GM21529 (cell line): ENCODE data around the gene SFTPA1.
"Not testable (repeated sequence)": the region's sequence is repeated elsewhere in the genome, so short reads cannot be mapped to it uniquely, and the experiment has no call there.

ENCODE experiments used
- ATAC-seq: cut with Tn5 transposase; IDR thresholded peaks from one replicate; pipeline ENCODE4 v1.9.1; 2021; ENCODE audit not compliant: unreplicated experiment

SFTPA1 gene

DNA sequence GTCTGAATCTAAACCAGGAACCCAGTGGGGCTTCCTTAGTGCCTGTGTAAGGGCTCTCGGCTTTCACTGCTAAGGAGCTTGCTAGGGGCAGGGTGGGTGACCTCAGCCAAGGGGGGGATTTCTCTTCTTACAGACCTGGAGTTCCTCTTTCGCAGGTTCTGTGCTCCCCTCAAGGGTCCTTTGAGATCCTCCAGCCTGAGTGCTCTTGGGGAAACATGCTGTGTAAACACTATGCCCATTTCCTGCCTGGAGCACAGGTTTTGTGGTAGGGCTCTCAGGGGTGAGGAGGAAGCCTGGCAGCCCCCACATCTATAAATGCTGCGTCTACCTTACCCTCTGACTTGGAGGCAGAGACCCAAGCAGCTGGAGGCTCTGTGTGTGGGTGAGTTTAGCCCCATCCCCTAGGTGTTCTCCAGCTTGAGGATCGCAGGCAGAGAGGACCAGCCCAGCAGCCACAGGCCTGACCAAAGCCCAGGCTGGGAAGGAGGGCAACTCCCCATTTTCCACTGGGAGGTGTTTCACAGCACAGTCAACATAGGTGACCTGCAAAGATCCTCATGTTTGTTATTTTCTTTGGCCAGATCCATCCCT lies at the start of gene SFTPA1:
SFTPA1 (plus strand) TSS at position 339 of the 591 bp plus-strand sequence. CDS start 887 bp downstream, outside the sequence.
- no peak for ATAC-seq

DNA sequence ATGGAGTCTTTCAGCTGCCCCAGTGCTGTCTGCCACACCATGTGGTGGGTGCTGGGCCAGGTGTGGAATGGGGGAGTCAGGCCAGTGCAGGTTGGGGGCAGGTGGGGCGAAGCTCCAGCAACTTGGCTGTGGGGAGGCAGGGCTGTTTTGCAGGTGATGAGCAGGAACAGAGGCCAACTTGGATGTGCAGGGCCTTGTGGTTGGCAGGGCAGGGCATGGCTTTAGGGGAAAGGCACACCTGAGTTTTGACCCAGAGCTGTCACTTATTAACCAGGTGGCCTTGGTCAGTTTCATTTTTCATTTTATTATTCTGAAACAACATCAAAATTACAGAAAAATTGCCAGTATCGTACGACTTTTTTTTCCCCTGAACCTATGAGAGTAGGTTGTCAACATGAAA lies 49.5 kb upstream of the SFTPA1 start:
- no peak for ATAC-seq

DNA sequence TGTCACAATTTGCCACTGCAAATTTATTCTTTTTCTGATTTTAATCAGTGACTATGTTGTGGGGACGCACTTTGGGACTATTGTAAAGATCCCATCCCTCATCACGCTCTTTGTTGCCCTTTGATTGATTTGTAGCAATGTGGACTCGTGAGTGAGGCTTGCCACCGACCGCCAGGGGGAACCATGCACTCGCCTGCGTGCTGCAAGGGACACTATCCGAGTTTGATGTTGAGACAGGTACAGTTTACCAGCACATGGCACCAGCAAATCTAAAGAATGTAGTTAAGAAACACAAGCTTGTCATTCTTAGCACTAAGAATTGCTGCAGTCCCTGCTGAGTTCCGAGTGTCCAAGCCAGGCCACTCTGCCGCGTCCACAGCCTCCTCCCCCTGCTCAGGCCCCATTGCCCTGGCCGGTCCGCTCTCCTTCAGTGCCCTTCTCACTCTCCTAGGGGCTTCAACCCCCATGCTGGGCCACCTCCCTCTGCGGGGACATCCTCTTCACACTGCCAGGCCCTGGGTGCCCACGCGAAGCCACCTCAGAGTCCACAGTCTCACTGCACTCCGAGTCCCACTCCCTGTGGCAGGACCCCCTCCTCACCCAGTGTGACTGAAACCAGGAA lies 48.5 kb upstream of the SFTPA1 start:
- peak; percentile 73 for ATAC-seq

DNA sequence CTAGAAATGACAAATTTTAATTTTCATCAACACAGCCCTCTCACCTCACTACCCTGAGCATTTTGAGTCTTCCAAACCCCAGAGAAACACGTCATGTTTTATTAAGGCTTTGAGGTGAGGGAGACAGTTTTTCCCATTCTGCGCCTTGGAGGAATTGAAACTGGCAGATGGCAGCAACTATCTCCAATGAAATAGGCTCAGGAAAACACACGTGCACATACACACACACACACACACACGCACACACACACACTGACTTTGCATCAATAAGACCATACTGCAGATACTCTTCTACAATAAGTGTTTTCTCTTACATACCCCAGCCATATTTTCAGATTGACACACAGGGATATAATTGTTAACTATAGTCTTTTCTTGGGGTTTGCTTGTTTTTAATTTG lies 47.3 kb upstream of the SFTPA1 start:
- ATAC-seq, result no peak

DNA sequence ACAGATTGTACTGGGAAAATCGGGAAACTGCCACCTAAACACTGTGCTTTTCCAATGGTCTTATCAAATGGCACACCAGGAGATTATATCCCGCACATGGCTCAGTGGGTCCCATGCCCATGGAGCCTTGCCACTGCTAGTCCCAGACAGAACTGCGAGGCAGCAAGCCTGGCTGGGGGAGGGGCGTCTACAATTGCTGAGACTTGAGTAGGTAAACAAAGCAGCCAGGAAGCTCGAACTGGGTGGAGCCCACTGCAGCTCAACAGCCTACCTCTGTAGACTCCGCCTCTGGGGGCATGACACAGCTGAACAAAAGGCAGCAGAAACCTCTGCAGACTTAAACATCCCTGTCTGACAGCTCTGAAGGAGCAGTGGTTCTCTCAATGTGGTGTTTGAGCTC lies 40.1 kb upstream of the SFTPA1 start:
- ATAC-seq, result not testable (repeated sequence)

DNA sequence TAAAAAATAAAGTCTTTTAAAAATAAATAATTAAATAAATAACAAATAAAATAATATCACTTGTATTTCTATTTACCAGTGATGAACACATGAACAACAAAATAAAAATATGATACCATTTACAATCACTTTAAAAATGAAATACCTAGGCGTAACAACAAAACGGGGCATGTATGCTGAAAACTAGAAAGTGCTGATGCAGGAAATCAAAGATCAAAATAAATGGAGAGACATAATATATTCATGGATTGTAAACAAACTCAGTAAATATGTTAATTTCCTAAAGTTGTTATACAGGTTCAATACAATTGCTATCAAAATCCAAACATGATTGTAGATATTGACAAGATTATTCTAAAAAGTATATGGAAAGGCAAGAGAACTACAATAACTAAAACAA lies 31.4 kb upstream of the SFTPA1 start:
- ATAC-seq, result no peak

DNA sequence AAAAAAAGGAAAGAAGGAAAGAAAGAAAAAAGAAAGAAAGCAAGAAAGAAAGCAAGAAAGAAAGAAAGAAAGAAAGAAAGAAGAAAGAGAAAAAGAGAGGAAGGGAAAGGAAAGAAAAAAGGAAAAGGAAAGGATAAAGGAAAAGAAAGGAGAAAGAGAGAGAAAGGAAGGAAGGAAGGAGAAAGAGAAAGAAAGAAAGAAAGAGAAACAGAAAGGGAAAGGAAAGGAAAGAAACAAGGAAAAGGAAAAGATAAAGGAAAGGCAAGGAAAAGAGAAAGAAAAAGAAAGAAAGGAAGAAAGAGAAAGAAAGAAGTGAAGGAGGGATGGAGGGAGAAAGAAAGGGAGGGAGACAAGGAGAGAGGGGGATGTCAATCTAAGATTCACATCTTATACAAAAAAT lies 29.7 kb upstream of the SFTPA1 start:
- ATAC-seq, result no peak

DNA sequence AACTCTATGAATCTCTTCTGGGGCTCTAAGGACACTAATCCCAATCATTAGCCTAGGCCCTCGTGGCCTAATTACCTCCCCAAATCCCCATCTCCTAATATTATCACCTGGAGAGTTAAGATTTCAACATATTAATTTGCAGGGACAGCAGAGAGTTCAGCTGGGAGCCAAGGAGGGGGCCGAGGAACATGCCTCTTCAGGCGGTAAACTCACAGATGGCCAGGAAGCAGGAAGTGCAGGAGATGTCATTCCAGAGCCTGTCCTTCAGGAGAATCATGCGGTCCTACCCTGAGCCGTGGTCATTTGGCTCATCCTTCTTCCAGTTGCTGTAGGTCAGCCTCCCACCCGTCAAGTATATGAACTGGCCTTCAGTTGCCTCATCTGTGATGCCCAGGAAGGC lies 28.6 kb upstream of the SFTPA1 start:
- ATAC-seq, result no peak

DNA sequence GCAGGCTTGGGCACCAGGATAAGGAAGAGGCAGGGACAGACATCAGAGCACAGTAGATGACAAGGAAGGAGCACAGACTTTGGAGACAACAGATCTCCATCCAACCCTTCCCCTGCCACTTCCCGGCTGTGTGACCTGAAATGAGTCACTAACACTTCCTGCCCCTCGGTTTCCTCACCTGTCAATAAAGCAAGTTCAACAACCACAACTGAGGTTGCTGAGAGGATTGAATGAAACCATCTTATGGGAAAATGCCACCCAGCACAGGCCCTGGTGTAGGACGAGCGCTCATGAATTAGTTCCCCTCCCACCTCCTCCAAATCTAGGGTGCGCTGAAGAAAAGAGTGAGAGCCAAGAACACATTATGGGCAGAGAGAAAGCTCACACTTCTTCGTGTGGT lies 27.8 kb upstream of the SFTPA1 start:
- ATAC-seq, result not testable (repeated sequence)

DNA sequence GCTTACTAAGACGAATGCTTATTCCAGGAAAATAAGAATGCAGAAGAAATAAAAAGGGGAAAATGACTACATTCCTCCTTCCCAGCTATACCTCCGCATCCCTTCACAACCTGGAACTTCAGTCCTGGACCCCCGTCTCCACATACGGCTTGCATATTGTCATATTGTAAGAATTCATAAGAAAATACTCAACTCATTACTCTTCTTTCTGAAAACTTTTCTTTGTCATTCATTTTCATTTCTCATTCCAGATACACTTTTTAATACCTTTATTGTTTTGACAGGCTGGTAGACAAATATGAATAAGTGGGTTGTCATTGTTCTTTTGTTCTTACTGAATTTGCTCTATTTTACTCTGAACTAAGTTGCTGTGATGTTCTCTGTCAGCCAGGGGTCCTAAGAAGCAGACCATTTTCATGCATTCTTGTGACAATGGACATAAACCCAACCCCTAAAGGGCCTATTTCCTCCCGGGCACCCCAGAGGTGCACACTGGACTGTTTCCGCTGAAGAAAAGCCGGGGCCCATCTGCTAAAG lies 27.2 kb upstream of the SFTPA1 start:
- no peak for ATAC-seq

DNA sequence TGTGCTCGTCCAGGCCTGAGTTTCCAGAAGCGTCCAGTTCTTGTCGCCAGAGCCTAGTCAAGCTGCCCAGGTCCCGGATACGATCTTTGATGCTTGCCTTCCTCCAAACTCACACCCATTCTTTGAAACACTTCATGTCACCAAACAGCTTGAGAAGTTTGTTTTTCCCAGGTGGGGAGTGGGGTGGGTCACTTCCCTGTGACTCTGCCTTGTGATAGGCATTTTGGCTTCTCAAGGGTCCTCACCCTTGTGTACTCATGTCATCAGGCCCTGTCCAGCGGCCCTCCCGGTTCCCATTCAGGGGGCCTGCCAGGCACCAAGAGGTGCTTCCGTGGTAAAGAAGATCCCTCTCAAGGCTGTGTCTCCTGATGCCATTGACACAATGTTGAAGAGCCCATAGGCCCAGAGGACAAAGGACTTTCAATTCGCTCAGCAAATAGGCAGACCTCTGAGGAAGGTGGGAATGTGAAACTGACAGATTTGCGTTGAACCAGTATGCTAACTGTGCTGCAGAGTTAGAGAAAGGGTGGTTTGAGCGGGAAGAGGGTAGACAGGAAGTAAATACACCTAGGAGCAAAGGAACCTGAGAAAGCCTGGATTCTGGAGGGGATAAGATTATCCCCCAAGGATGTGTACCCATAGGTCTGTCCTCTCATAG lies 24.7 kb upstream of the SFTPA1 start:
- no peak for ATAC-seq

DNA sequence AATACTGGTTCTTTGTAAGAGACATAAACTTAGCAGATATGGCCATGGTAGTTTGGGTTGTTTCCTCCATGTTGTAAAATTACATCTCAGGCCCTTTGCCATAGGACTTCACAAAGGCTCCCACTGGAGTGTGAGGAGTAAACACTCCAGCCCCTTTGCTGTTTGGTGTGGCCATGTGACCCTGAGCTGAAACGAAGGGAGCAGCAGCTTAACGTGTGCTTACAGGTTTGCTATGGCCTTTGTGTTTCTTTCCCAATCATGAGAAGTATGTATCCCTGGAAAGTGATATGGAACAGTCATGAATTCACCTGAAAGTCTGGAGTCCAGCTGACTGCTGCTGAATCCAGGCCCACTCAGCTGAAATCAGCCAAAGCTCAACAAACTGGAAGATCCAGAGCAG lies 23.8 kb upstream of the SFTPA1 start:
- ATAC-seq, result no peak

DNA sequence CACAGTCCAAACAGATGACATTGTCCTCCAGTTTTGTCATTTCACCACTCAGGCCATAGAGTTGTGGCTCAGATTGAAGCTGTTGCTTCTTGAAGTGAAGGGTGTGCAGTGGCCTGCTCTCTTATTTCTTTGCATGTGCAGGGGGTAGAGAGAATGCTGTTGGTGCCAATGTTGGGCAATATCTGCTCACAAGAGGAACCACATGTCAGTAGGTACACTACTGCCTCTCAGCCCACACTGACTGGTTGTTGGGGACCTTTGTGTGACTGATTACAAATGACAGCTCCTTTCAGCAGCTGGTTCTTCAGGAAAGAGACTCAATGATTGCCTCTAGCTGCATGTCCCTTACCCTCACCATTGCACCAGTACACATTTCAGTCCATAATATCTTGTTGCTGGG lies 21.9 kb upstream of the SFTPA1 start:
- no peak for ATAC-seq

DNA sequence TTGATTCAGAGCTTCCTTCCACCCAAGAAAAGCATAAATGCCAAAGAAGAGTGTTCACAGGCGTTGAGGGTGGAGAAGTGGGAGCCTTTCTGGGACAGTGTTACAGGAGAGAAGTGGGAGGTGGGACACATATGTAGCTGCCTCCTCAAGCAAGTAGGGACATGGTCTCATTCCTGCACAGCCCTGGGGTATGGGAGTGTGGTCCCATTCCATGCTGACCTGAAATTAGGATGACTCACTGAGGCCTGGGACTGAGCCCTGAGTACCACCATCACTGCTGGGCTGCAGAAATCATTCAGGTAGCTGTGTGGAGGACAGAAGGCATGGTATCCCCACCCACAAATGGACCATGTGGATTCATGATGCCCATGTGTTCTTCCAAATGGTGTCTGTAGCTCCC lies 17.4 kb upstream of the SFTPA1 start:
- ATAC-seq, result no peak

DNA sequence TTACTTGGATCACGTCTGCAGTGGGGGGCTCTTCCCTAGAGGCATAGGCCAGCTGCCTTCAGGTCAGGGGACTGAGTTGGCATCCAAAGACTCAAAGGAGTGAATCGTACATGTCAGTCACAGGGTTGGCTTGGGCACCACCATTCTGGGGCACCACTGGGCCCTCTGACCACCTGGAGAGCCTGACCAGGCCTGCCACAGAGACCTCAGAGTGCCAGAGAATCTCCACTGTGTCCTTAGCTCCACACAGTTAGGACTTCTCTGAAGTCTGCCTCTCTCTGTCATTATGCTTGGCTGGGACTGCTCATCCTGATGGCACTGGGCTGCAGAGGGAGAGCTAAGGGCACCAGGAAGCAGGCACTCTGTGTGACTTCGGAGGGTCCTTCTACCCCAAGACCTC lies 16.2 kb upstream of the SFTPA1 start:
- ATAC-seq, result not testable (repeated sequence)

DNA sequence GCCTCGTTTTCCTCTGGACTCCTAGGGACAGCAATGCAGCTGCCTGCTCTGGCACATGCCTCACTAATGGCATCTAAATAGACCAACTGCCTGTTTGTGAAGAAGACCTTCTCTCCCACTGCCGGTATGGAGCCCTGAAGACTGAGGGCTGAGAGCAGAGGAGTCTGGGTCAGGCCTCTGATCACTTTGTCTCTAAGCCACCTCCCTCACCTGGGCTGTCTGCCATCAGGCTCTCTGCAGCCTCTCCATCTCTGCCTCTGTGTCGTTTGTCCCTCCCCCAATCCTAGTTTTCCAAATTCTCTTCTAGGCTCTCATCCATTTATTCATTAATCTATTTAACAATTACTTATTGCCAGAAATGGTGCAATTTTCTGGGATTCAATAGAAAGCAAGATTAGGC lies 15.2 kb upstream of the SFTPA1 start:
- ATAC-seq, result no peak

DNA sequence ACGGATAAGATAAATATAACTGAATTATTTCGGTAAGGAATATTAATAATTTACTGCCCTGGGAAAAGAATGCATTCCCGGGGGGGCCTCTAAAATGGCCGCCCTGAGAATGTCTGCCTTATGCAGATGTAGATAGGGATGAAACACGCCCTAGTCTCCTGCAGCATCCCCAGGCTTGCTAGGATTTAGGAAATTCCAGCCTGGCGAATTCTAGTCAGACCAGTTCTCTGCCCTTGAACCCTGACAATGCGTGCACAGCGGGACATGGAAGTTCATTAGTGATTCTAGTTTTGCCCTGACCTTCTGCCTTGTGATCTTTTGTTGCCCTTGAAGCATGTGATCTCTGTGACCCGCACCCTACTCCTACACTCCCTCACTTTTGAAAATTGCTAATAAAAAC lies 11.1 kb upstream of the SFTPA1 start:
- not testable (repeated sequence) for ATAC-seq

DNA sequence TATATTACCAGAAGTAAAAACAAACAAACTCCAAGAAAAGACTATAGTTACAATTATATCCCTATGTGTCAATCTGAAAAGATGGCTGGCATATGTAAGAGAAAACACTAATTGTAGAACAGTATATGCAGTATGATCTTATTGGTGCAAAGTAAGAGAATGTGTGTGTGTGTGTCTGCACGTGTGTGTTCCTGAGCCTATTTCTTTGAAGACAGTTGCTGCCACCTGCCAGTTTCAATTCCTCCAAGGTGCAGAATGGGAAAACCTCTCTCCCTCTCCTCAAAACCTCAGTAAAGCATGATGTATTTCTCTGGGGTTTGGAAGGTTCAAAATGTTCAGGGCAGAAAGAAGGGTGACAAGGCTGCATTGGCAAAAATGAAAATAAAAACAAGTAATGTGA lies 8.8 kb upstream of the SFTPA1 start:
- ATAC-seq, result no peak

DNA sequence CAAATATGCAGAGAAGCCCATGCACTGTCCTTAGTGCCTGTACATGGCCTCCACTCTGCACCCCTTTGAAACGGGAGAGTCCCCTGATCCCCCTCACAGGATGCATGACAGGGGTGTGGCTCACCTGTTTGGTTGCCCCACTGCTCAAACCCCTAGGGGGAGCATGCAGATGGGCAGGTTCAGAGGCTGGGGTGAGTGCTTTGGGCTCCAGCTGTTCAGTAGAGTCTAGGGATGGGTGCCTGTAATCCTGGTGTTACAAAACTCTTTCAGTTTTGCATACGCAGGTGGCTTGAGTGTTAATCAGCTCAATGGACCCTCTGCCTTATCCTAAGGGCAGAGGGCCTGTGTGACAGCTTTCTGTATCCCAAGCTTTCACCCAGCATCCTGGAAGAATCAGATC lies 7.8 kb upstream of the SFTPA1 start:
- no peak for ATAC-seq

DNA sequence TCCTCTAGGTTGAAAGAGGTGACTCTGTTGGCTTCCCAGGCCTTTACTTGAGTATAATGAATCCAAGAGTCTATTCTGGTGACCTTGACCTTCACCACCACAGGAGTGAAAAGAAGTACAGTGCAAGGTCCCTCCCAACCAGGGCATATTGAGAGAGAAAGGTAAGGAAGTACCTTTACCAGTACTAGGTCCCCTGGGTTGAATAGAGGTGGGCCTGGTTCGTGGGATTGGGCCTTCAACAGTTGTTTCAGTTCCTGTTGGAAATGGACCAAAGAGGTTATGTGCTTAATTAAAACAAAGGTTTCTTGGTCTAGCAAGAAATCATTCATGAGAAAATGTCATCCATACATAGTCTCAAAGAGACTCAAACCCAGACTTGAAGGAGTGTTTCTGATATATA lies 6.4 kb upstream of the SFTPA1 start:
- no peak for ATAC-seq

DNA sequence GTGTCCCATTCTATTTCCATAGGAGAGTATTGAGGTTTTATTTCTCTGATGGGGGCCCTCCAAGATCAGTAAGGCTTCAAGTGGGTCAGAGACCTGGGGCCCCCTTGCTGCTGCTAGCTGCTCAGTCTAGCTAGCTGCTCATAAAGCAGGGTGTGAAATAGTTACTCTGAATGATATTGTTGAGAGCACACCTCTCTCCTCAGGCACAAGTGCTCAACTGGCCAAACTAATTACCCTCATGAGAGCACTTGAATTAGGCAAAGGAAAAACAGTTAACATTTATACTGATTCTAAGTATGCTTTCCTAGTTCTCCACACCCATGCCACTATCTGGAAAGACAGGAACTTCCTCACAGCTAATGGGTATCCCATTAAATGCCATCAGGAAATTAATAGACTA lies 5.4 kb upstream of the SFTPA1 start:
- ATAC-seq, result no peak
